SK-N-SH (cell line): ENCODE data around the gene TBL3.

Experiments used
- FOXM1 ChIP-seq: IDR thresholded peaks from 2 replicates; pipeline ENCODE4 v1.4.0; 2012; ENCODE audit warnings: low read depth, mild to moderate bottlenecking
- MXI1 ChIP-seq: IDR thresholded peaks from 2 replicates; pipeline ENCODE4 v1.6.1; 2012; ENCODE audit warnings: mild to moderate bottlenecking, low read depth, low read length, improper control_type of control experiment
- RCOR1 ChIP-seq: fragments of 150-350 bp; IDR thresholded peaks from 2 replicates; pipeline ENCODE4 v1.6.1; 2017; ENCODE audit warnings: antibody characterized with exemption, low read length
- SMC3 ChIP-seq: IDR thresholded peaks from 2 replicates; pipeline ENCODE4 v1.6.1; 2012; ENCODE audit warnings: low read depth, low read length, improper control_type of control experiment
- YY1 ChIP-seq: IDR thresholded peaks from 2 replicates; pipeline ENCODE4 v1.4.0; 2012; ENCODE audit warnings: low read depth, mild to moderate bottlenecking
- TF ChIP-seq, protein P1 (sequence below): fragments of 200-600 bp; sonication (generic); IDR thresholded peaks from 2 replicates; pipeline ENCODE4 v1.6.1; 2017; ENCODE audit warnings: antibody characterized with exemption, mild to moderate bottlenecking, moderate library complexity
- TF ChIP-seq, protein P2 (sequence below): IDR thresholded peaks from 2 replicates; pipeline ENCODE4 v1.4.0; 2012; ENCODE audit warnings: low read depth, borderline replicate concordance
- TF ChIP-seq, protein P3 (sequence below): IDR thresholded peaks from 2 replicates; pipeline ENCODE4 v1.4.0; 2012; ENCODE audit warnings: low read depth

DNA sequence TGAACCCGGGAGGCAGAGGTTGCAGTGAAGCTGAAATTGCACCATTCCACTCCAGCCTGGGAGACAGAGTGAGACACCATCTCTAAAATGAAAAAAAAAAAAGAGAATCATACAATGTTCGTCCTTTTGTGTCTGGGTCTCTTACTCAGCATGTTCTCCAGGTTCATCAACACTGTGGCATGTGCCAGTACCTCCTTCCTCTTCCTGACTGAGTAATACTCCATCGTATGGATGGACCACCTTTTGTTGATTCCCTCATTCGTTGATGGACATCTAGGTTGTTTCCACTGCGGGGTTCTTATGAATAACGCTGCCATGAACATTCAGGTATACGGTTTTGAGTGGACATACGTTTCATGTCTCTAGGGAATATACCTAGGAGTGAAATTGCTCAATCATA is 49.5 kb upstream of the TBL3 start:
- TF ChIP-seq RCOR1 (no peak), FOXM1 (no peak), MXI1 (no peak), YY1 (no peak), SMC3 (no peak)
- TF ChIP-seq, protein P1, sequence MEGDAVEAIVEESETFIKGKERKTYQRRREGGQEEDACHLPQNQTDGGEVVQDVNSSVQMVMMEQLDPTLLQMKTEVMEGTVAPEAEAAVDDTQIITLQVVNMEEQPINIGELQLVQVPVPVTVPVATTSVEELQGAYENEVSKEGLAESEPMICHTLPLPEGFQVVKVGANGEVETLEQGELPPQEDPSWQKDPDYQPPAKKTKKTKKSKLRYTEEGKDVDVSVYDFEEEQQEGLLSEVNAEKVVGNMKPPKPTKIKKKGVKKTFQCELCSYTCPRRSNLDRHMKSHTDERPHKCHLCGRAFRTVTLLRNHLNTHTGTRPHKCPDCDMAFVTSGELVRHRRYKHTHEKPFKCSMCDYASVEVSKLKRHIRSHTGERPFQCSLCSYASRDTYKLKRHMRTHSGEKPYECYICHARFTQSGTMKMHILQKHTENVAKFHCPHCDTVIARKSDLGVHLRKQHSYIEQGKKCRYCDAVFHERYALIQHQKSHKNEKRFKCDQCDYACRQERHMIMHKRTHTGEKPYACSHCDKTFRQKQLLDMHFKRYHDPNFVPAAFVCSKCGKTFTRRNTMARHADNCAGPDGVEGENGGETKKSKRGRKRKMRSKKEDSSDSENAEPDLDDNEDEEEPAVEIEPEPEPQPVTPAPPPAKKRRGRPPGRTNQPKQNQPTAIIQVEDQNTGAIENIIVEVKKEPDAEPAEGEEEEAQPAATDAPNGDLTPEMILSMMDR: no peak
- TF ChIP-seq, protein P2, sequence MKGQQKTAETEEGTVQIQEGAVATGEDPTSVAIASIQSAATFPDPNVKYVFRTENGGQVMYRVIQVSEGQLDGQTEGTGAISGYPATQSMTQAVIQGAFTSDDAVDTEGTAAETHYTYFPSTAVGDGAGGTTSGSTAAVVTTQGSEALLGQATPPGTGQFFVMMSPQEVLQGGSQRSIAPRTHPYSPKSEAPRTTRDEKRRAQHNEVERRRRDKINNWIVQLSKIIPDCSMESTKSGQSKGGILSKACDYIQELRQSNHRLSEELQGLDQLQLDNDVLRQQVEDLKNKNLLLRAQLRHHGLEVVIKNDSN: no peak
- TF ChIP-seq, protein P3, sequence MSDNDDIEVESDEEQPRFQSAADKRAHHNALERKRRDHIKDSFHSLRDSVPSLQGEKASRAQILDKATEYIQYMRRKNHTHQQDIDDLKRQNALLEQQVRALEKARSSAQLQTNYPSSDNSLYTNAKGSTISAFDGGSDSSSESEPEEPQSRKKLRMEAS: no peak
